Measurements from ENCODE around the gene RANBP1. TPM values are rescaled to one million over a fixed set of nuclear protein-coding genes. Genes with fewer than 3 reads are reported as not detected.

RANBP1 gene
- total and polyA plus RNA-seq, 2 of the 4 experiments (the other 2 are of a cell fraction) = 173 to 376 TPM

GRCh38 chr22:20109411-20110358 is 6.2 kb upstream of the RANBP1 start:
- dilution Hi-C loops (cut with HindIII; ENCODE audit: low sequenced_read_pairs, unreplicated experiment) (no loop called here), in situ Hi-C loops (cut with MboI; ENCODE audit: low sequenced_read_pairs) (no loop called here), intact Hi-C loops (cut with micrococcal nuclease) (no loop called here)
- H3K9ac ChIP-seq (ENCODE audit: low read depth, low read length) = no peak overlapping the region
- no peak overlapping the region for H3K56ac ChIP-seq (ENCODE audit: extremely low read depth, insufficient read depth, low read length)
- BruUV-seq (replicated peaks) = no TSS peak
- no peaks in the 10 kb centered on the region for H3K4me1 ChIP-seq (ENCODE audit: control insufficient read depth, insufficient read depth, low read length)
- no peak overlapping the region for H4K8ac ChIP-seq (ENCODE audit: low read depth in 2 of 2, low read length in 2 of 2)
- POLR2A ChIA-PET (ENCODE audit: unreplicated experiment) = no interaction called here
- DNase-seq (no peak), ATAC-seq (ENCODE audit: low read depth) (no peak)
- H2BK120ac ChIP-seq (ENCODE audit: low read depth, low read length) = no peak overlapping the region
- H3K23ac ChIP-seq (ENCODE audit: low read depth, low read length) = no peak overlapping the region
- no peak overlapping the region for H4K91ac ChIP-seq (ENCODE audit: insufficient read depth, low read depth, low read length)
- peaks cover 12 to 36% of the 10 kb centered on the region in 2 experiments for H3K79me1 ChIP-seq (ENCODE audit: low read depth in 1 of 2, low read length in 2 of 2)
- no peak overlapping the region for H3K4ac ChIP-seq (ENCODE audit: low read depth, low read length)
- H2BK15ac ChIP-seq (ENCODE audit: low read depth, low read length) = no peak overlapping the region
- H4K5ac ChIP-seq (ENCODE audit: low read depth, low read length) = no peak overlapping the region
- H3K27ac ChIP-seq (ENCODE audit: insufficient read depth, low read length) = no peak overlapping the region
- H2AK5ac ChIP-seq (ENCODE audit: low read depth, low read length) = no peak overlapping the region
- WGBS, 2 experiments (ENCODE audit: extremely low coverage in 2 of 2, insufficient read length in 1 of 2) = 95% methylated on average over 18 of the region's 23 CpGs; no CpG with 5 or more reads in 1 of the 2 experiments
- no peaks in the 10 kb centered on the region for H3K27me3 ChIP-seq (ENCODE audit: control insufficient read depth, insufficient read depth, low read length)
- CTCF ChIA-PET = no interaction called here
- peaks cover 86% of the 10 kb centered on the region for H3K36me3 ChIP-seq (ENCODE audit: control insufficient read depth, insufficient read depth, low read length)
- H3K14ac ChIP-seq (replicated peaks; ENCODE audit: low read depth, low read length) = no peak overlapping the region
- no peak overlapping the region for H2BK20ac ChIP-seq (ENCODE audit: low read depth, low read length)
- H3K4me2 ChIP-seq (ENCODE audit: low read depth, low read length) = no peak overlapping the region
- no peaks in the 10 kb centered on the region for H3K9me3 ChIP-seq (ENCODE audit: control insufficient read depth, insufficient read depth, low read length)
- H3K18ac ChIP-seq (ENCODE audit: low read depth, low read length) = no peak overlapping the region
- TF ChIP-seq, protein P1, sequence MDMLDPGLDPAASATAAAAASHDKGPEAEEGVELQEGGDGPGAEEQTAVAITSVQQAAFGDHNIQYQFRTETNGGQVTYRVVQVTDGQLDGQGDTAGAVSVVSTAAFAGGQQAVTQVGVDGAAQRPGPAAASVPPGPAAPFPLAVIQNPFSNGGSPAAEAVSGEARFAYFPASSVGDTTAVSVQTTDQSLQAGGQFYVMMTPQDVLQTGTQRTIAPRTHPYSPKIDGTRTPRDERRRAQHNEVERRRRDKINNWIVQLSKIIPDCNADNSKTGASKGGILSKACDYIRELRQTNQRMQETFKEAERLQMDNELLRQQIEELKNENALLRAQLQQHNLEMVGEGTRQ (IDR thresholded peaks at IDR 0.05; ENCODE audit: low read depth, low read length) = no peak
- no peak for TF ChIP-seq CEBPB (IDR thresholded peaks at IDR 0.05; ENCODE audit: low read depth, low read length)
- no peak for TF ChIP-seq MAZ (IDR thresholded peaks at IDR 0.05; ENCODE audit: borderline replicate concordance, low read depth, low read length)
- no peak for TF ChIP-seq RFX5 (IDR thresholded peaks at IDR 0.05; ENCODE audit: low read depth, low read length)
- no peak for TF ChIP-seq ELK1 (IDR thresholded peaks at IDR 0.05; ENCODE audit: borderline replicate concordance, low read depth, low read length)
- TF ChIP-seq POLR2A (IDR thresholded peaks at IDR 0.05; ENCODE audit: low read depth, low read length) = no peak
- no peak for TF ChIP-seq BHLHE40 (IDR thresholded peaks at IDR 0.05; ENCODE audit: low read depth, low read length)
- no peak for TF ChIP-seq FOS (IDR thresholded peaks at IDR 0.05; ENCODE audit: low read depth, low read length)
- TF ChIP-seq MXI1 (IDR thresholded peaks at IDR 0.05; ENCODE audit: borderline replicate concordance, low read depth, low read length) = no peak
- TF ChIP-seq NFE2L2 (IDR thresholded peaks at IDR 0.05; ENCODE audit: low read depth, low read length) = no peak
- TF ChIP-seq RCOR1 (IDR thresholded peaks at IDR 0.05; ENCODE audit: insufficient replicate concordance, low read length) = no peak
- no peak for TF ChIP-seq SMC3 (IDR thresholded peaks at IDR 0.05; ENCODE audit: low read depth, low read length)
- peaks cover 46% of the 10 kb centered on the region for H4K20me1 ChIP-seq (ENCODE audit: insufficient read depth, low read length)
- no peak overlapping the region for H3K4me3 ChIP-seq (ENCODE audit: insufficient read depth, low read depth, low read length)
- no peak overlapping the region for H2BK5ac ChIP-seq (ENCODE audit: low read depth, low read length, poor library complexity, severe bottlenecking)
- no peak overlapping the region for H2AFZ ChIP-seq (replicated peaks; ENCODE audit: low read length, poor library complexity)
- H3K9me1 ChIP-seq (ENCODE audit: insufficient read depth, low read length) = no peaks in the 10 kb centered on the region
- H2AK9ac ChIP-seq (replicated peaks; ENCODE audit: low read depth, low read length, poor library complexity) = no peak overlapping the region

All from IMR-90 (cell line).